Central memory CD8-positive, alpha-beta T cell (primary cell): ENCODE results near the gene WDR35.

Experiments used
- ATAC-seq: fragments of 150-1000 bp; cut with Tn5 transposase; replicated peaks from 2 replicates; pipeline ENCODE4 v1.10.0; 2022; ENCODE audit warnings: mild to moderate bottlenecking, moderate FRiP score, moderate number of reproducible peaks; ENCODE audit not compliant: poor library complexity, severe bottlenecking; ENCODE audit errors: extremely low read depth
- DNase-seq, 2 donors: peaks; one replicate each; pipeline ENCODE4 v3.0.0; 2021; ENCODE audit warnings: low spot score in 2 of 2
- H3K27ac Mint-ChIP-seq: one replicate; pipeline ENCODE4 v1.8.0; 2022; ENCODE audit warnings: low read depth, mild to moderate bottlenecking, moderate library complexity, mixed read lengths
- H3K27me3 Mint-ChIP-seq: one replicate; pipeline ENCODE4 v1.8.0; 2022; ENCODE audit warnings: mixed read lengths
- H3K36me3 Mint-ChIP-seq: one replicate; pipeline ENCODE4 v1.8.0; 2022; ENCODE audit warnings: mild to moderate bottlenecking, moderate library complexity, mixed read lengths; ENCODE audit not compliant: insufficient read depth
- H3K4me1 Mint-ChIP-seq: one replicate; pipeline ENCODE4 v1.8.0; 2022; ENCODE audit warnings: mixed read lengths
- H3K4me3 Mint-ChIP-seq: one replicate; pipeline ENCODE4 v1.8.0; 2022; ENCODE audit warnings: mild to moderate bottlenecking, moderate library complexity, mixed read lengths
- H3K9me3 Mint-ChIP-seq: one replicate; pipeline ENCODE4 v1.8.0; 2022; ENCODE audit warnings: mixed read lengths

Gene WDR35

DNA sequence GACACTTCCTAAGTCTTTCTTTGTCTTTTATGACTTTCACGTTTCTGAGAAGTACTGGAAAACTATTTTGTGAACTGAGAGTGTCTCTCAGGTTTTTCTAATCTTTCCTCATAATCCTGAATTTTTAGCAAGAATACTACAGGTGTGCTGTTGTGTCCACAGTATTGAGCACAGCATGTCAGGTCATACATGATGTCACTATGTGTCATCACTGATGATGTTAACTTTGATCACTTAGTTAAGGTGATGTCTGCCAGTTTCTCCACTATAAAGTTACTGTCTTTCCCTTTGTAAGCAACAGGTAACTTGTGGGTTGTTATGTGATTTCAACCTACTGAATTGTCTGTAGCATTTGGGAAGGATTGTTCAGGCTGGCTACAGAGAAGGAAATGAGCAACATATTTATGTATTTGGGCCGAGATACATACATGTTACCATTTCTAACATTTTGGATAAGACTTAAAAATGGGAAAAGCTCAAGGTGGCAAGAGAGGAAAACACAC is 11.5 kb upstream of the WDR35 start:
- no peaks in the 10 kb centered on the region for H3K9me3 Mint-ChIP-seq
- H3K27ac Mint-ChIP-seq = no peak overlapping the region
- no peak overlapping the region for H3K4me3 Mint-ChIP-seq
- peaks cover 2% of the 10 kb centered on the region for H3K36me3 Mint-ChIP-seq
- peaks cover 64% of the 10 kb centered on the region for H3K27me3 Mint-ChIP-seq
- ATAC-seq (no peak), DNase-seq (no peak)
- no peaks in the 10 kb centered on the region for H3K4me1 Mint-ChIP-seq

- peaks cover 16% of the 10 kb centered on the region for H3K36me3 Mint-ChIP-seq
- no peak for DNase-seq
- no peaks in the 10 kb centered on the region for H3K9me3 Mint-ChIP-seq
- H3K27ac Mint-ChIP-seq = no peak overlapping the region
- ATAC-seq = no peak
- H3K27me3 Mint-ChIP-seq = peaks cover 47% of the 10 kb centered on the region
- peaks cover 18% of the 10 kb centered on the region for H3K4me1 Mint-ChIP-seq
- no peak overlapping the region for H3K4me3 Mint-ChIP-seq
These were observed 3.8 kb upstream of the WDR35 start for GRCh38 chr2:19993731-19994130.

- peaks cover 16% of the 10 kb centered on the region for H3K36me3 Mint-ChIP-seq
- DNase-seq (no peak), ATAC-seq (no peak)
- no peaks in the 10 kb centered on the region for H3K9me3 Mint-ChIP-seq
- no peak overlapping the region for H3K4me3 Mint-ChIP-seq
- no peak overlapping the region for H3K27ac Mint-ChIP-seq
- peaks cover 47% of the 10 kb centered on the region for H3K27me3 Mint-ChIP-seq
- peaks cover 23% of the 10 kb centered on the region for H3K4me1 Mint-ChIP-seq
These were observed 2.0 kb upstream of the WDR35 start for GRCh38 chr2:19991895-19992294.

DNA sequence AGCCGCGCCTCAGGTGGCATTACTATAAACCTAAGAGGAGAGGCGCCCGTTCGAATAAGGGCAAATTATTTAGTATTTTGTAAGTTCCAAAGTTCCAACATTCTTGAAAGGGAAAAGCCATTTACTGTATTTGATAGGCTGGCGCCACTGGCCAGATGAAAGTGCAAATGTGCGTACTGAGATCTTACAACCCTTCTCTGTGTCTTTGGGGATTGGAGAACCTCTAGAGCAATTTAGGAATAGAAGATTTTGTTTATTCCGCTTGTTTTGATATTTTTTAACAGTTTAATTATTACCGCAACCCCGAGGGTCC is 467 bp upstream of the WDR35 start:
- Mint-ChIP-seq H3K27ac (peak overlapping the region; percentile 90), H3K27me3 (peaks cover 33% of the 10 kb centered on the region), H3K9me3 (no peaks in the 10 kb centered on the region), H3K4me1 (peaks cover 23% of the 10 kb centered on the region), H3K4me3 (peak overlapping the region; percentile 90), H3K36me3 (peaks cover 16% of the 10 kb centered on the region)
- DNase-seq = no peak
- no peak for ATAC-seq

GRCh38 chr2:19989342-19989666 is 601 bp downstream of the WDR35 start:
- peak overlapping the region; percentile 90 for H3K27ac Mint-ChIP-seq
- peaks cover 23% of the 10 kb centered on the region for H3K4me1 Mint-ChIP-seq
- DNase-seq = no peak
- H3K9me3 Mint-ChIP-seq = no peaks in the 10 kb centered on the region
- H3K27me3 Mint-ChIP-seq = peaks cover 28% of the 10 kb centered on the region
- H3K36me3 Mint-ChIP-seq = peaks cover 18% of the 10 kb centered on the region
- ATAC-seq = no peak
- H3K4me3 Mint-ChIP-seq = peak overlapping the region; percentile 90

DNA sequence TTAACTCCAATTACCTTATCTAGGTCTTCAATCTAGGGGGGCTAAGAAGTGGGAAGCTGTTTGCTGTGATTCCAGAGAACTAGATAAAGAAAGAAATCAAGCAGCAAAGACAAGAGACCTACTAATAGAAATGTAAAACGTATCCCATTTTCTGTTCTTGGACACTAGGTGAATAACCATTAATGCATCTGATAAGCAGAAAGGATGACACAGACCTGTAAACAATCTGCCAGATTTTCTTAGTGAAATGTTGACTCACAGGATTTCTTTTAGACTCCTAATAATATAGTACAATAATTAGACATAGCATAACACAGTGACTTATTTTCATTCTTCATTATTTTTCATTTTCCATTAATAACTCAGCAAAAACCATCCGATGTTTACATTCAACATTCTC is 1.3 kb downstream of the WDR35 start:
- H3K4me3 Mint-ChIP-seq = peak overlapping the region; percentile 90
- ATAC-seq (no peak), DNase-seq (no peak)
- peaks cover 19% of the 10 kb centered on the region for H3K36me3 Mint-ChIP-seq
- H3K4me1 Mint-ChIP-seq = peaks cover 23% of the 10 kb centered on the region
- H3K27me3 Mint-ChIP-seq = peaks cover 21% of the 10 kb centered on the region
- H3K27ac Mint-ChIP-seq = peak overlapping the region; percentile 90
- no peaks in the 10 kb centered on the region for H3K9me3 Mint-ChIP-seq

DNA sequence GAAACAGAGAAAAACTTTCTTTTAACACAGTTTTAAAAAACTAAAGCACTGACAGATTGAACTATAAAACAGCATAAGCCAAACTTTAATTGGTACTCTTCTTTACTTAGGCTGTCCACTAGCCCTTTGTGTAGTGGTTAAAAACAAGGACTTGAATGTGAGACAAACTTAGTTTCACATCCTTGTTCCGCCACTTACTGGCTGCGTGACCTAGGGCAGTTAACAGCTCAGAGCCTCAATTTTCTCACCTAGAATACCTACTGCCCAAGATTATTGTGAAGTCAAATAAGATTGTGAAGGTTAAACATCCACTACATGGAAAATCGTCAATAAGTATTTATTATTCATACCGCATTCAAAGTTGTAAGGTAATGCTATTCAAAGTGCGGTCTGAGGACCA is 2.0 kb downstream of the WDR35 start:
- H3K4me1 Mint-ChIP-seq = peaks cover 23% of the 10 kb centered on the region
- DNase-seq (no peak), ATAC-seq (no peak)
- peaks cover 15% of the 10 kb centered on the region for H3K27me3 Mint-ChIP-seq
- peak overlapping the region; percentile 90 for H3K4me3 Mint-ChIP-seq
- no peaks in the 10 kb centered on the region for H3K9me3 Mint-ChIP-seq
- no peak overlapping the region for H3K27ac Mint-ChIP-seq
- peaks cover 19% of the 10 kb centered on the region for H3K36me3 Mint-ChIP-seq

DNA sequence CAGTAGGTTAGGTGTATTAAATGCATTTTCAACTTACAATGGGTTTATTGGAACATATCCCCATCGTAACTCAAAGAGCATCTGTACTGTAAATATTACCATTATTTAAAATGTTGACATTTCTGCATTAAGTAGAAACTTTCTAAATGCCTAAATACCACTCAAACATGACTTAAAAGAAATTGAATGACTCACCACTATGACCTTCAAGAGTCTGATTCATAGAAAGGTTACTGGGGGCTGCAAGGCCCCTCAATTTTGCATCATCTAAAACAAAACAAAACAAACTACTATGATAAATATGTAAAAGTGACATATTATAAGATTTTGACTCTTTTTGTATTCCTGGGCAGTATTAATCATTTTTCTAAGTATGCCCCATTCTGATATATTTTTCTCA is 7.6 kb downstream of the WDR35 start:
- H3K4me1 Mint-ChIP-seq = no peaks in the 10 kb centered on the region
- no peak for ATAC-seq
- H3K27ac Mint-ChIP-seq = no peak overlapping the region
- peaks cover 7% of the 10 kb centered on the region for H3K36me3 Mint-ChIP-seq
- H3K4me3 Mint-ChIP-seq = no peak overlapping the region
- no peaks in the 10 kb centered on the region for H3K9me3 Mint-ChIP-seq
- DNase-seq = no peak
- no peaks in the 10 kb centered on the region for H3K27me3 Mint-ChIP-seq

GRCh38 chr2:19979932-19980331 is 10.0 kb downstream of the WDR35 start:
- no peak for ATAC-seq
- H3K9me3 Mint-ChIP-seq = no peaks in the 10 kb centered on the region
- no peaks in the 10 kb centered on the region for H3K27me3 Mint-ChIP-seq
- DNase-seq = no peak
- peaks cover 9% of the 10 kb centered on the region for H3K36me3 Mint-ChIP-seq
- no peak overlapping the region for H3K4me3 Mint-ChIP-seq
- H3K4me1 Mint-ChIP-seq = no peaks in the 10 kb centered on the region
- H3K27ac Mint-ChIP-seq = no peak overlapping the region

DNA sequence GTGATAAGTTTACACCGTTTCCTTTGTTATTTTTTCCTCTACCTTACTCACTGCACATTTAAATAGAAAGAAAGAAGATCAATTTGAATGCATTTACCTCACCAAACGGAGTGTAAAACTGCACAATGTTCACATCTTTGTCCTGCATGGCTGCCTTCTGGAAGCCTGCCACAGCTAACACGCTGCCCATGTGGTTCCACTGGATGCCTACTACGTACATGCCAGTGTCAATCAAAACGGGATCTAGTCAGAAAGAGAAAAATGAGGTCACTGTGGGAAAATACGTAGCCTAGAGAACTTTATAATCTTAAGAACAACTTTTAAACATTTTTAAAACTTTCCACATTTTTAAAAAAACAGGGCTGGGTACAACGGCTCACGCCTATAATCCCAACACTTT is 16.4 kb downstream of the WDR35 start:
- Mint-ChIP-seq H3K36me3 (peaks cover 11% of the 10 kb centered on the region), H3K4me3 (no peak overlapping the region), H3K9me3 (no peaks in the 10 kb centered on the region), H3K4me1 (no peaks in the 10 kb centered on the region), H3K27me3 (no peaks in the 10 kb centered on the region), H3K27ac (no peak overlapping the region)
- DNase-seq (no peak), ATAC-seq (no peak)

DNA sequence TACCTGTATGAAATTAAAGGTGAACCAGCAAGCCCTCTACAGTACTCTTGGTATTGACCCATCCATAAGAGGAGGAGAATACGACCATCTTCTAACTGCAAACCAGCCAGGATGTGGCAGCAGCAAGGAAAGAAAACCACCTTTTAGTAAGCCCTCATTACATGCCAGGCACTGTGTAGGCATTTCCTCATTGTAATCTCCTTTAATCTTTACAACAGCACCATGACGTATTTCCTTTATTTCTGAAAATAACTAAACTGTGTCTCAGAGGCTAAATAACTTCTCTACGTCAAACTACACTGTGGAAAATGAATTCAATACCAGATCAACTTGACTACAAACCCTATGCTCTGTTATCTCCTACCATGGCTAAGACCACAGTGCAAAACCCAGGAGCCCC is 18.2 kb downstream of the WDR35 start:
- no peaks in the 10 kb centered on the region for H3K4me1 Mint-ChIP-seq
- H3K27me3 Mint-ChIP-seq = no peaks in the 10 kb centered on the region
- no peak overlapping the region for H3K4me3 Mint-ChIP-seq
- peaks cover 12% of the 10 kb centered on the region for H3K36me3 Mint-ChIP-seq
- peak; percentile 65 for ATAC-seq
- no peak for DNase-seq
- H3K27ac Mint-ChIP-seq = peak overlapping the region; percentile 56
- H3K9me3 Mint-ChIP-seq = no peaks in the 10 kb centered on the region

GRCh38 chr2:19963386-19963785 is 26.5 kb downstream of the WDR35 start:
- H3K27ac Mint-ChIP-seq = no peak overlapping the region
- peaks cover 5% of the 10 kb centered on the region for H3K36me3 Mint-ChIP-seq
- DNase-seq (no peak), ATAC-seq (no peak)
- H3K9me3 Mint-ChIP-seq = no peaks in the 10 kb centered on the region
- no peaks in the 10 kb centered on the region for H3K27me3 Mint-ChIP-seq
- H3K4me3 Mint-ChIP-seq = no peak overlapping the region
- no peaks in the 10 kb centered on the region for H3K4me1 Mint-ChIP-seq

- no peak overlapping the region for H3K4me3 Mint-ChIP-seq
- DNase-seq (no peak), ATAC-seq (peak; percentile 62)
- no peak overlapping the region for H3K27ac Mint-ChIP-seq
- H3K4me1 Mint-ChIP-seq = no peaks in the 10 kb centered on the region
- no peaks in the 10 kb centered on the region for H3K9me3 Mint-ChIP-seq
- H3K27me3 Mint-ChIP-seq = no peaks in the 10 kb centered on the region
- H3K36me3 Mint-ChIP-seq = no peaks in the 10 kb centered on the region
These were observed 34.1 kb downstream of the WDR35 start for GRCh38 chr2:19955544-19956422.
